ENCODE measurements around the gene INPP1. TPM values are rescaled to one million over a fixed set of nuclear protein-coding genes. Genes with fewer than 3 reads are reported as not detected.

The INPP1 gene
- total RNA-seq, 1 experiment from 2014 or later, result 4.3 TPM

DNA sequence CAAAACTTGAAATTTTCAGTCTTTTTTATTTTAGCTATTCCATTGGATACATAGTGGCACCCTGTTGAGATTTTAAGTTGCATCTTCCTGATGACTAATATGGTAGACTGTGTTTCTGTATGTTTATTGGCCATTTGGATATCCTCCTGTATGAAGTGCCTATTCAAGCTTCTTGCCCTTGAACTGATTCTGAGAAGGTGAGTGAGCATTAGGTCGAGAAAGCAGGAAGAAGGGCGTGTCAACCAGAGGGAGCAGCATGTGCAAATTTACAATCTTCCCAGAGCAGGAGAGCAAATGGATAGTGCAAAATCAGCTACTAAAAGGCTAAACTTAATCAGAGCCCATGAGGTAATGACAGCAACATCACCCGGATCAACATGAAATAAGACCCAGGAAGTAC lies 8.6 kb downstream of the INPP1 start:
- no peaks in the 10 kb centered on the region for H4K20me1 ChIP-seq (ENCODE audit: control insufficient read depth, insufficient read depth, insufficient read length)

More for the DNA sequence above, 8.6 kb downstream of the INPP1 start:
- Histone ChIP-seq H2BK20ac (ENCODE audit: low read depth, low read length, poor library complexity, severe bottlenecking) (no peak overlapping the region), H3K23ac (ENCODE audit: insufficient read length, low read depth, low read length) (no peak overlapping the region), H3K9ac (ENCODE audit: extremely low read depth, insufficient read length, low read length) (no peak overlapping the region), H3K4me1 (ENCODE audit: insufficient read depth, low read length) (no peaks in the 10 kb centered on the region), H3K14ac (ENCODE audit: insufficient read depth, low read length) (no peak overlapping the region), H3K79me2 (ENCODE audit: insufficient read depth, low read length) (no peaks in the 10 kb centered on the region), H3K23me2 (ENCODE audit: insufficient read length, low read depth, low read length, poor library complexity, severe bottlenecking) (no peaks in the 10 kb centered on the region), H3T11ph (ENCODE audit: low read length) (no peak overlapping the region), H2BK12ac (ENCODE audit: insufficient read length, low read depth, low read length) (no peak overlapping the region), H2BK120ac (ENCODE audit: low read depth, low read length, poor library complexity, severe bottlenecking) (no peak overlapping the region), H2BK15ac (ENCODE audit: low read depth, low read length) (no peak overlapping the region), H3K79me1 (ENCODE audit: insufficient read depth, low read depth, low read length, poor library complexity, severe bottlenecking) (no peaks in the 10 kb centered on the region), H3K18ac (ENCODE audit: insufficient read length, low read depth, low read length) (no peak overlapping the region), H4K8ac (replicated peaks; ENCODE audit: insufficient read length, low read depth, low read length) (no peak overlapping the region), H4K91ac (ENCODE audit: insufficient read length, low read depth, low read length) (no peak overlapping the region), H3K27ac (ENCODE audit: insufficient read length, low read depth, low read length) (no peak overlapping the region), H3K9me3 (ENCODE audit: control insufficient read depth, low read depth, low read length) (no peaks in the 10 kb centered on the region), H2BK5ac (ENCODE audit: insufficient read length, low read length) (no peak overlapping the region), H3K4ac (ENCODE audit: low read depth, low read length) (no peak overlapping the region), H3K56ac (ENCODE audit: insufficient read length, low read depth, low read length) (no peak overlapping the region), H2AK5ac (ENCODE audit: insufficient read length, low read length) (no peak overlapping the region), H4K5ac (ENCODE audit: insufficient read length, low read depth, low read length) (no peak overlapping the region), H3K4me2 (ENCODE audit: insufficient read depth, insufficient read length, low read length) (no peak overlapping the region), H2AFZ (ENCODE audit: low read length) (no peak overlapping the region), H3K27me3 (ENCODE audit: insufficient read depth, low read length) (no peaks in the 10 kb centered on the region)
- Mint-ChIP-seq H3K27ac (no peak overlapping the region; a peak in 1 of 7 replicates), H3K27me3 (ENCODE audit: low read depth) (no peaks in the 10 kb centered on the region), H3K36me3 (ENCODE audit: insufficient read depth in 1 of 3, low read depth in 3 of 3) (no peaks in the 10 kb centered on the region), H3K4me3 (no peak overlapping the region), H3K9me3 (no peaks in the 10 kb centered on the region), H3K4me1 (peaks cover 5 to 12% of the 10 kb centered on the region in 2 experiments)
- no peak for TF ChIP-seq CTCF (conservative IDR thresholded peaks at IDR 0.05)
- no CpG with 5 or more reads among the region's 3 CpGs for WGBS (ENCODE audit: extremely low coverage, insufficient read length, low lambda C conversion rate)
- DNase-seq, result no peak

All from H9 (cell line).